ENCODE results near the gene CYB561D2. TPM values are rescaled to one million over a fixed set of nuclear protein-coding genes. Genes with fewer than 3 reads are reported as not detected.

The CYB561D2 gene
- total and polyA plus RNA-seq, 2 of the 13 experiments (the other 11 are each of a cell fraction or from before 2014, with no cell fraction given) = 11.1 to 17.2 TPM

DNA sequence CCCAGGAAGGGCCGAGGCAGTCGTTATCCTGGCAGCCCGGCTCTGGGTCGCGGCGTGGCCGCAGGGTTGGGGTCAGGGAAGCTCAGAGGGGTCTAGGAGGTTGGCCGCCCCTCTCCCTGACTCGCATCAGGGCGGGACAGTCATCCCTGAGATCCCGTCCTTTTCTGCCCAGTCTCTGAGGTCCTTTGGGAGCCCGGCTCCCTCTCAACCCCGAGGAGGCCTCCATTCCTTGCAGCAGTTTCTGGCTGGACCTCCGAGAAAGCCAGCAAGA is 28.6 kb upstream of the CYB561D2 start:
- Histone ChIP-seq H3K79me2 (ENCODE audit: insufficient read depth, low read length) (peaks cover 30% of the 10 kb centered on the region), H3K4me1 (ENCODE audit: insufficient read depth, low read length) (peaks cover 79% of the 10 kb centered on the region), H3K9me3 (ENCODE audit: low read length) (no peaks in the 10 kb centered on the region), H3K4me2 (ENCODE audit: low read depth, low read length) (peak overlapping the region; percentile 94), H3K9ac (ENCODE audit: insufficient read depth, low read depth, low read length) (peak overlapping the region; percentile 99), H4K20me1 (ENCODE audit: insufficient read depth, low read length) (no peaks in the 10 kb centered on the region), H2AFZ (ENCODE audit: low read length) (no peak overlapping the region), H3K36me3 (replicated peaks in 1 of 2; ENCODE audit: control insufficient read depth in 1 of 2, insufficient read depth in 2 of 2, low read length in 2 of 2) (peaks cover 12 to 36% of the 10 kb centered on the region in 2 experiments), H3K4me3 (replicated peaks in 1 of 3; ENCODE audit: insufficient read depth in 1 of 3, low read depth in 2 of 3, low read length in 3 of 3) (peak overlapping the region; percentile 28 to 91 (median 85); a peak in 5 of 6 replicates), H3K27ac (ENCODE audit: extremely low read length, insufficient read depth, low read length) (peak overlapping the region; percentile 100), H3K27me3 (ENCODE audit: control insufficient read depth in 1 of 2, insufficient read depth in 2 of 2, low read length in 2 of 2) (no peaks in the 10 kb centered on the region; a peak in 1 of 5 replicates)
- ChIA-PET CTCF (ENCODE audit: low intra/inter-chr PET ratio, low total read pairs) (interaction anchor here (0.9 to 2.3 kb wide), 3 partner anchors 19 to 95 kb away, joined by 3 to 15 read pairs (median 3); partner anchors contain the start of genes HYAL1, HYAL3 and NAA80), POLR2A (interaction anchor here (0.8 to 13.0 kb wide), 10 partner anchors 14 to 126 kb away, joined by 3 to 222 read pairs (median 8); partner anchors contain the start of genes GNAI2, HYAL1, HYAL3 and IFRD2)
- no peak for ATAC-seq
- BruUV-seq (replicated peaks) = no TSS peak
- FAIRE-seq = no peak
- no peak for DNase-seq (ENCODE audit: low spot score)
- WGBS (ENCODE audit: low lambda C conversion rate) = 60% methylated on average over 1 of the region's 14 CpGs
- in situ Hi-C loops (cut with HindIII; ENCODE audit: extremely low pct_ligation_motif_present, low pct_unique_long_range_greater_than_20kb) = loop anchor here (5.0 kb wide), 1 partner anchor 60 kb away; no protein-coding TSS in a partner anchor
- intact Hi-C loops (cut with micrococcal nuclease; ENCODE audit: unreplicated experiment) = no loop called here
- TF ChIP-seq KMT2A (CRISPR knock-in tag; IDR thresholded peaks at IDR 0.05) (0 out of 2 replicates have a peak, but pooled peaks have one; percentile 3), NFKB2 (CRISPR knock-in tag; IDR thresholded peaks at IDR 0.05; ENCODE audit: borderline replicate concordance) (0 out of 2 replicates have a peak, but pooled peaks have one; percentile 3), BORCS8-MEF2B (CRISPR knock-in tag; IDR thresholded peaks at IDR 0.05) (0 out of 2 replicates have a peak, but pooled peaks have one; percentile 7), CBX5 (CRISPR knock-in tag; IDR thresholded peaks at IDR 0.05; ENCODE audit: borderline replicate concordance) (peak; percentile 26; the same call in 1 of the 2 replicates), ZNF761 (CRISPR knock-in tag; conservative IDR thresholded peaks at IDR 0.05) (no peak), RFXAP (CRISPR knock-in tag; IDR thresholded peaks at IDR 0.05; ENCODE audit: borderline replicate concordance) (peak; percentile 31; the same call in 1 of the 2 replicates), ZNF564 (CRISPR knock-in tag; IDR thresholded peaks at IDR 0.05) (0 out of 2 replicates have a peak, but pooled peaks have one; percentile 17), PHF21A (CRISPR knock-in tag; IDR thresholded peaks at IDR 0.05) (peak; percentile 29), REPIN1 (CRISPR knock-in tag; IDR thresholded peaks at IDR 0.05; ENCODE audit: borderline replicate concordance, low read depth) (no peak), ZNF138 (CRISPR knock-in tag; IDR thresholded peaks at IDR 0.05; ENCODE audit: low read depth) (peak; percentile 33; the same call in 1 of the 2 replicates), ZSCAN31 (CRISPR knock-in tag; IDR thresholded peaks at IDR 0.05; ENCODE audit: low read depth) (no peak), KMT2B (CRISPR knock-in tag; IDR thresholded peaks at IDR 0.05) (no peak), POLR2AphosphoS5 (IDR thresholded peaks at IDR 0.05; ENCODE audit: low read depth, low read length) (peak; percentile 75)
- TF ChIP-seq, protein P1, sequence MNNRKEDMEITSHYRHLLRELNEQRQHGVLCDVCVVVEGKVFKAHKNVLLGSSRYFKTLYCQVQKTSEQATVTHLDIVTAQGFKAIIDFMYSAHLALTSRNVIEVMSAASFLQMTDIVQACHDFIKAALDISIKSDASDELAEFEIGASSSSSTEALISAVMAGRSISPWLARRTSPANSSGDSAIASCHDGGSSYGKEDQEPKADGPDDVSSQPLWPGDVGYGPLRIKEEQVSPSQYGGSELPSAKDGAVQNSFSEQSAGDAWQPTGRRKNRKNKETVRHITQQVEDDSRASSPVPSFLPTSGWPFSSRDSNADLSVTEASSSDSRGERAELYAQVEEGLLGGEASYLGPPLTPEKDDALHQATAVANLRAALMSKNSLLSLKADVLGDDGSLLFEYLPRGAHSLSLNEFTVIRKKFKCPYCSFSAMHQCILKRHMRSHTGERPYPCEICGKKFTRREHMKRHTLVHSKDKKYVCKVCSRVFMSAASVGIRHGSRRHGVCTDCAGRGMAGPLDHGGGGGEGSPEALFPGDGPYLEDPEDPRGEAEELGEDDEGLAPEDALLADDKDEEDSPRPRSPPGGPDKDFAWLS (CRISPR knock-in tag; IDR thresholded peaks at IDR 0.05; ENCODE audit: borderline replicate concordance) = no peak
- TF ChIP-seq, protein P2, sequence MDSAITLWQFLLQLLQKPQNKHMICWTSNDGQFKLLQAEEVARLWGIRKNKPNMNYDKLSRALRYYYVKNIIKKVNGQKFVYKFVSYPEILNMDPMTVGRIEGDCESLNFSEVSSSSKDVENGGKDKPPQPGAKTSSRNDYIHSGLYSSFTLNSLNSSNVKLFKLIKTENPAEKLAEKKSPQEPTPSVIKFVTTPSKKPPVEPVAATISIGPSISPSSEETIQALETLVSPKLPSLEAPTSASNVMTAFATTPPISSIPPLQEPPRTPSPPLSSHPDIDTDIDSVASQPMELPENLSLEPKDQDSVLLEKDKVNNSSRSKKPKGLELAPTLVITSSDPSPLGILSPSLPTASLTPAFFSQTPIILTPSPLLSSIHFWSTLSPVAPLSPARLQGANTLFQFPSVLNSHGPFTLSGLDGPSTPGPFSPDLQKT (CRISPR knock-in tag; IDR thresholded peaks at IDR 0.05; ENCODE audit: borderline replicate concordance) = no peak
- TF ChIP-seq, protein P3, sequence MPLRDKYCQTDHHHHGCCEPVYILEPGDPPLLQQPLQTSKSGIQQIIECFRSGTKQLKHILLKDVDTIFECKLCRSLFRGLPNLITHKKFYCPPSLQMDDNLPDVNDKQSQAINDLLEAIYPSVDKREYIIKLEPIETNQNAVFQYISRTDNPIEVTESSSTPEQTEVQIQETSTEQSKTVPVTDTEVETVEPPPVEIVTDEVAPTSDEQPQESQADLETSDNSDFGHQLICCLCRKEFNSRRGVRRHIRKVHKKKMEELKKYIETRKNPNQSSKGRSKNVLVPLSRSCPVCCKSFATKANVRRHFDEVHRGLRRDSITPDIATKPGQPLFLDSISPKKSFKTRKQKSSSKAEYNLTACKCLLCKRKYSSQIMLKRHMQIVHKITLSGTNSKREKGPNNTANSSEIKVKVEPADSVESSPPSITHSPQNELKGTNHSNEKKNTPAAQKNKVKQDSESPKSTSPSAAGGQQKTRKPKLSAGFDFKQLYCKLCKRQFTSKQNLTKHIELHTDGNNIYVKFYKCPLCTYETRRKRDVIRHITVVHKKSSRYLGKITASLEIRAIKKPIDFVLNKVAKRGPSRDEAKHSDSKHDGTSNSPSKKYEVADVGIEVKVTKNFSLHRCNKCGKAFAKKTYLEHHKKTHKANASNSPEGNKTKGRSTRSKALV (CRISPR knock-in tag; IDR thresholded peaks at IDR 0.05) = no peak
- TF ChIP-seq, protein P4, sequence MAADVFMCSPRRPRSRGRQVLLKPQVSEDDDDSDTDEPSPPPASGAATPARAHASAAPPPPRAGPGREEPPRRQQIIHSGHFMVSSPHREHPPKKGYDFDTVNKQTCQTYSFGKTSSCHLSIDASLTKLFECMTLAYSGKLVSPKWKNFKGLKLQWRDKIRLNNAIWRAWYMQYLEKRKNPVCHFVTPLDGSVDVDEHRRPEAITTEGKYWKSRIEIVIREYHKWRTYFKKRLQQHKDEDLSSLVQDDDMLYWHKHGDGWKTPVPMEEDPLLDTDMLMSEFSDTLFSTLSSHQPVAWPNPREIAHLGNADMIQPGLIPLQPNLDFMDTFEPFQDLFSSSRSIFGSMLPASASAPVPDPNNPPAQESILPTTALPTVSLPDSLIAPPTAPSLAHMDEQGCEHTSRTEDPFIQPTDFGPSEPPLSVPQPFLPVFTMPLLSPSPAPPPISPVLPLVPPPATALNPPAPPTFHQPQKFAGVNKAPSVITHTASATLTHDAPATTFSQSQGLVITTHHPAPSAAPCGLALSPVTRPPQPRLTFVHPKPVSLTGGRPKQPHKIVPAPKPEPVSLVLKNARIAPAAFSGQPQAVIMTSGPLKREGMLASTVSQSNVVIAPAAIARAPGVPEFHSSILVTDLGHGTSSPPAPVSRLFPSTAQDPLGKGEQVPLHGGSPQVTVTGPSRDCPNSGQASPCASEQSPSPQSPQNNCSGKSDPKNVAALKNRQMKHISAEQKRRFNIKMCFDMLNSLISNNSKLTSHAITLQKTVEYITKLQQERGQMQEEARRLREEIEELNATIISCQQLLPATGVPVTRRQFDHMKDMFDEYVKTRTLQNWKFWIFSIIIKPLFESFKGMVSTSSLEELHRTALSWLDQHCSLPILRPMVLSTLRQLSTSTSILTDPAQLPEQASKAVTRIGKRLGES (CRISPR knock-in tag; IDR thresholded peaks at IDR 0.05; ENCODE audit: borderline replicate concordance) = 0 out of 2 replicates have a peak, but pooled peaks have one; percentile 27
